ENCODE measurements around the gene PML.
"Not testable (repeated sequence)": the region's sequence is repeated elsewhere in the genome, so short reads cannot be mapped to it uniquely, and the experiment has no call there.

Gene PML

GRCh38 chr15:74044267-74045110, 50.0 kb downstream of the PML start:
- H3K27me3 ChIP-seq (ENCODE audit: insufficient read depth, low read length), result no peaks in the 10 kb centered on the region
- peaks cover 3% of the 10 kb centered on the region; the same call in 1 of the 2 replicates for H3K4me1 ChIP-seq (ENCODE audit: insufficient read depth, low read length)
- no peak overlapping the region for H3K27ac ChIP-seq (ENCODE audit: low read depth, low read length)
- no peak overlapping the region for H3K4me3 ChIP-seq (ENCODE audit: low read length)
- no peaks in the 10 kb centered on the region for H3K9me3 ChIP-seq (ENCODE audit: insufficient read depth, low read depth, low read length)
- H3K36me3 ChIP-seq (ENCODE audit: insufficient read depth, low read length), result no peaks in the 10 kb centered on the region
- WGBS, result 94% methylated on average over 31 of the region's 31 CpGs
- no peak overlapping the region for H3K9ac ChIP-seq (ENCODE audit: low read depth, low read length)

- Histone ChIP-seq H3K4me3 (ENCODE audit: low read length) (no peak overlapping the region), H3K9ac (ENCODE audit: low read depth, low read length) (no peak overlapping the region), H3K27me3 (ENCODE audit: insufficient read depth, low read length) (no peaks in the 10 kb centered on the region), H3K36me3 (ENCODE audit: insufficient read depth, low read length) (no peaks in the 10 kb centered on the region), H3K4me1 (ENCODE audit: insufficient read depth, low read length) (peaks cover 3% of the 10 kb centered on the region; the same call in 1 of the 2 replicates), H3K9me3 (ENCODE audit: insufficient read depth, low read depth, low read length) (no peaks in the 10 kb centered on the region), H3K27ac (ENCODE audit: low read depth, low read length) (no peak overlapping the region)
Measured at GRCh38 chr15:74045184-74045583, 50.7 kb downstream of the PML start.

- no peaks in the 10 kb centered on the region for H3K36me3 ChIP-seq (ENCODE audit: insufficient read depth, low read length)
- H3K9ac ChIP-seq (ENCODE audit: low read depth, low read length), result no peak overlapping the region
- no peak overlapping the region for H3K4me3 ChIP-seq (ENCODE audit: low read length)
- H3K9me3 ChIP-seq (ENCODE audit: insufficient read depth, low read depth, low read length), result no peaks in the 10 kb centered on the region
- H3K27me3 ChIP-seq (ENCODE audit: insufficient read depth, low read length), result no peaks in the 10 kb centered on the region
- WGBS, result 86% methylated on average over 7 of the region's 7 CpGs
- H3K4me1 ChIP-seq (ENCODE audit: insufficient read depth, low read length), result no peaks in the 10 kb centered on the region
- no peak overlapping the region for H3K27ac ChIP-seq (ENCODE audit: low read depth, low read length)
Measured at GRCh38 chr15:74045636-74046274, 51.2 kb downstream of the PML start.

- Histone ChIP-seq H3K4me3 (ENCODE audit: low read length) (no peak overlapping the region), H3K9me3 (ENCODE audit: insufficient read depth, low read depth, low read length) (no peaks in the 10 kb centered on the region), H3K27me3 (ENCODE audit: insufficient read depth, low read length) (no peaks in the 10 kb centered on the region), H3K4me1 (ENCODE audit: insufficient read depth, low read length) (no peaks in the 10 kb centered on the region), H3K36me3 (ENCODE audit: insufficient read depth, low read length) (no peaks in the 10 kb centered on the region), H3K27ac (ENCODE audit: low read depth, low read length) (no peak overlapping the region), H3K9ac (ENCODE audit: low read depth, low read length) (no peak overlapping the region)
- WGBS, result 86% methylated on average over 7 of the region's 7 CpGs
Measured at GRCh38 chr15:74046275-74046674, 51.8 kb downstream of the PML start.

GRCh38 chr15:74050127-74050526, 55.6 kb downstream of the PML start:
- no peak overlapping the region for H3K27ac ChIP-seq (ENCODE audit: low read depth, low read length)
- H3K9ac ChIP-seq (ENCODE audit: low read depth, low read length), result no peak overlapping the region
- no peaks in the 10 kb centered on the region for H3K36me3 ChIP-seq (ENCODE audit: insufficient read depth, low read length)
- peaks cover 4% of the 10 kb centered on the region; the same call in 1 of the 2 replicates for H3K4me1 ChIP-seq (ENCODE audit: insufficient read depth, low read length)
- H3K27me3 ChIP-seq (ENCODE audit: insufficient read depth, low read length), result peaks cover 6% of the 10 kb centered on the region
- H3K4me3 ChIP-seq (ENCODE audit: low read length), result no peak overlapping the region
- WGBS, result 83% methylated on average over 5 of the region's 5 CpGs
- no peaks in the 10 kb centered on the region for H3K9me3 ChIP-seq (ENCODE audit: insufficient read depth, low read depth, low read length)

GRCh38 chr15:74050556-74051234, 56.2 kb downstream of the PML start:
- Histone ChIP-seq H3K27me3 (ENCODE audit: insufficient read depth, low read length) (peaks cover 6% of the 10 kb centered on the region), H3K4me1 (ENCODE audit: insufficient read depth, low read length) (peaks cover 4% of the 10 kb centered on the region; the same call in 1 of the 2 replicates), H3K27ac (ENCODE audit: low read depth, low read length) (no peak overlapping the region), H3K9ac (ENCODE audit: low read depth, low read length) (no peak overlapping the region), H3K36me3 (ENCODE audit: insufficient read depth, low read length) (no peaks in the 10 kb centered on the region), H3K4me3 (ENCODE audit: low read length) (no peak overlapping the region), H3K9me3 (ENCODE audit: insufficient read depth, low read depth, low read length) (no peaks in the 10 kb centered on the region)
- WGBS, result 91% methylated on average over 7 of the region's 8 CpGs

- not testable (repeated sequence) for H3K36me3 ChIP-seq (ENCODE audit: insufficient read depth, low read length); H3K27me3 ChIP-seq (ENCODE audit: insufficient read depth, low read length); H3K9me3 ChIP-seq (ENCODE audit: insufficient read depth, low read depth, low read length); H3K4me1 ChIP-seq (ENCODE audit: insufficient read depth, low read length); H3K9ac ChIP-seq (ENCODE audit: low read depth, low read length); H3K27ac ChIP-seq (ENCODE audit: low read depth, low read length); H3K4me3 ChIP-seq (ENCODE audit: low read length)
- WGBS, result 93% methylated on average over 41 of the region's 42 CpGs
Measured at GRCh38 chr15:74052271-74053260, 58.0 kb downstream of the PML start.

GRCh38 chr15:74053517-74053916, 59.0 kb downstream of the PML start:
- peaks cover 4% of the 10 kb centered on the region; the same call in 1 of the 2 replicates for H3K4me1 ChIP-seq (ENCODE audit: insufficient read depth, low read length)
- H3K9me3 ChIP-seq (ENCODE audit: insufficient read depth, low read depth, low read length), result no peaks in the 10 kb centered on the region
- H3K36me3 ChIP-seq (ENCODE audit: insufficient read depth, low read length), result no peaks in the 10 kb centered on the region
- H3K9ac ChIP-seq (ENCODE audit: low read depth, low read length), result no peak overlapping the region
- no peak overlapping the region for H3K27ac ChIP-seq (ENCODE audit: low read depth, low read length)
- WGBS, result 92% methylated on average over 15 of the region's 15 CpGs
- H3K4me3 ChIP-seq (ENCODE audit: low read length), result no peak overlapping the region
- peaks cover 6% of the 10 kb centered on the region for H3K27me3 ChIP-seq (ENCODE audit: insufficient read depth, low read length)

- no peak overlapping the region for H3K4me3 ChIP-seq (ENCODE audit: low read length)
- no peak overlapping the region for H3K27ac ChIP-seq (ENCODE audit: low read depth, low read length)
- H3K27me3 ChIP-seq (ENCODE audit: insufficient read depth, low read length), result peaks cover 6% of the 10 kb centered on the region
- peaks cover 4% of the 10 kb centered on the region; the same call in 1 of the 2 replicates for H3K4me1 ChIP-seq (ENCODE audit: insufficient read depth, low read length)
- no peak overlapping the region for H3K9ac ChIP-seq (ENCODE audit: low read depth, low read length)
- no peaks in the 10 kb centered on the region for H3K9me3 ChIP-seq (ENCODE audit: insufficient read depth, low read depth, low read length)
- no peaks in the 10 kb centered on the region for H3K36me3 ChIP-seq (ENCODE audit: insufficient read depth, low read length)
- WGBS, result 21% methylated on average over 15 of the region's 17 CpGs
Measured at GRCh38 chr15:74053941-74054529, 59.5 kb downstream of the PML start.

- peaks cover 4% of the 10 kb centered on the region; the same call in 1 of the 2 replicates for H3K4me1 ChIP-seq (ENCODE audit: insufficient read depth, low read length)
- no peaks in the 10 kb centered on the region for H3K9me3 ChIP-seq (ENCODE audit: insufficient read depth, low read depth, low read length)
- H3K4me3 ChIP-seq (ENCODE audit: low read length), result no peak overlapping the region
- H3K27me3 ChIP-seq (ENCODE audit: insufficient read depth, low read length), result peaks cover 6% of the 10 kb centered on the region
- WGBS, result 93% methylated on average over 2 of the region's 2 CpGs
- no peak overlapping the region for H3K27ac ChIP-seq (ENCODE audit: low read depth, low read length)
- no peaks in the 10 kb centered on the region for H3K36me3 ChIP-seq (ENCODE audit: insufficient read depth, low read length)
- no peak overlapping the region for H3K9ac ChIP-seq (ENCODE audit: low read depth, low read length)
Measured at GRCh38 chr15:74055804-74056203, 61.3 kb downstream of the PML start.

Data from HUES64 (cell line).